ENCODE data around the gene BLOC1S2.
A peak's percentile ranks its signal among the peaks of the same experiment; 100 is the strongest.
"Not testable (repeated sequence)": the region's sequence is repeated elsewhere in the genome, so short reads cannot be mapped to it uniquely, and the experiment has no call there.

The BLOC1S2 gene

GRCh38 chr10:100307684-100308083, 21.2 kb upstream of the BLOC1S2 start:
- TF ChIP-seq ZFX (IDR thresholded peaks at IDR 0.05; ENCODE audit: borderline replicate concordance) (no peak), CTCF (IDR thresholded peaks at IDR 0.05) (no peak)
- H3K27ac ChIP-seq, result no peak overlapping the region

GRCh38 chr10:100306861-100307260, 20.4 kb upstream of the BLOC1S2 start:
- no peak for TF ChIP-seq ZFX (IDR thresholded peaks at IDR 0.05; ENCODE audit: borderline replicate concordance)
- no peak overlapping the region for H3K27ac ChIP-seq

DNA sequence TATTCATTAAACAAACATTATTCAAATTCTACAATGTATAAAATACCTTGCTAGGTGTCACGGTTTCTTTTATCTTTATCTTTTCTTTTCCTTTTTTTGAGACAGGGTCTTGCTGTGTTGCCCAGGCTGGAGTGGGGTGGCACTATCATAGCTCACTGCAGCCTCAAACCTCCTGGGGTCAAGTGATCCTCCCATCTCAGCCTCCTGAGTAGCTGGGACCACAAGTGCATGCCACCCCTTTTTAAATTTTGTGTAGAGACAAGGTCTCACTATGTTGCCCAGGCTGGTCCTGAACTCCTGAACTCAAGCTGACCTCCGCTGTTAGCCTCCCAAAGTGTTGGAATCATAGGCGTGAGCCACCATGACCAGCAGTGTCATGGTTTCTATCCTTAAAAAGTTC, 17.9 kb upstream of the BLOC1S2 start:
- no peak for TF ChIP-seq ZFX (IDR thresholded peaks at IDR 0.05; ENCODE audit: borderline replicate concordance)
- TF ChIP-seq CTCF (IDR thresholded peaks at IDR 0.05), result no peak

DNA sequence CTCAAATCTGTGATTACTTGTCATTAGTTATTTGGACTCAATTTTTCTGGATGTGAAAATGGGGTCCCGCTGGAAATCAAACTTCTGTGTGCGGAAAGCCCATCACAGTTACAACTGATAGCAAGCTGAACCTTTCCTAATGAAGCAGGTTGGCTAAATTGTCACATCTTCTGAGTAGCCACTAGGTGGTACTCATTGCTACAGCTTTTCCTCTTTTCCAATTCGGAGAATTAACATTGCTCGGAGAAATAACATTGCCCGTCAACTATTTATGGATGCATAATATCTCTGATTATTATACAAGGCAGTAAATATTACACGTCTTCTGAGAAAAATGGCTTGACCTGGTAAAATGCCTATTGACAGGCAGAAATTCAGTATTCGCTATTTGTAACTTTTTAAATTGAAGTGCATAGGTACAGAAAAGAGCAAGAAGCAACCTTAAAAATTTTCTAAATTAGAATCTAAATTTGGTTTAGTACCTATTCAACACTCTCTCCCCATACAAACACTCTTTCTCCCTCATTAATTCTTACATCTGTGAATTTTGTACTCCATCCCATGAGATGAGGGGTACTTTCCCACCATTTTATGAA, 17.3 kb upstream of the BLOC1S2 start:
- TF ChIP-seq ZFX (IDR thresholded peaks at IDR 0.05; ENCODE audit: borderline replicate concordance), result no peak
- TF ChIP-seq CTCF (IDR thresholded peaks at IDR 0.05), result peak; percentile 84
- no peak overlapping the region for H3K27ac ChIP-seq

More for the DNA sequence above, 17.9 kb upstream of the BLOC1S2 start:
- no peak overlapping the region for H3K27ac ChIP-seq

DNA sequence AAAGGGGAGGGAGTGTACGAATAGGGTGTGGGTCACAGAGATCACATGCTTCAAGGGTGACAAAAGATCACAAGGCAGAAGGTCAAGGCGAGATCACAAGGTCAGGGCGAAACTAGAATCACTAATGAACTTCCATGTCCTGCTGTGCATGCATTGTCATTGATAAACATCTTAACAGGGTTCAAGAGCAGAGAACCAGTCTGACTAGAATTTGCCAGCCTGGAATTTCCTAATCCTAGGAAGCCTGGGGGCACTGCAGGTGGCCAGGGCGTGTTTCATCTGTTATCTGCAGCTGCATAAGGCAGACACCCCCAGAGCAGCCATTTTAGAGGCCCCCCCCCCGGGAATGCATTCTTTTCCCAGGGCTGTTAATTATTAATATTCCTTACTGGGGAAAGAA, 14.6 kb upstream of the BLOC1S2 start:
- not testable (repeated sequence) for H3K27ac ChIP-seq

DNA sequence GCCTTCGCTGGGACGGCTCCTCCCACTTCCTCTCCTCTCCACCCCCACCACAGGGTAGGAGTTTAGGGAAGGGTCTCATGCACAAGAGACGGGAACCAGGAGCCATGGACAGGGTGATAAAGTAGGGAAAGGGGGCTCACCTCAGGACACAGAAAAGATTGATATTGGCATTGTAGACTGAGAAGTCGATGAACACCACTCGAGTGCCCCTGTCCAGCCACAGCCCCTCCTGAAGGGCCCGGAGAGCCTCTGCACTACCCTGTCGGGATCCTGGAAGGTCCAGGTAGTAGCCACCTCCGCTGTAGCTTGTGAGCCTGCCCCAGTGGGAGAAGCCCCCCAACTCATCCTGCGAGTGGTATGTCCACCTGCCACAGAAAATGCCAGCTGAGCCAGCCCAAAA, 10.8 kb upstream of the BLOC1S2 start:
- no peak for TF ChIP-seq ZFX (IDR thresholded peaks at IDR 0.05; ENCODE audit: borderline replicate concordance)
- TF ChIP-seq CTCF (IDR thresholded peaks at IDR 0.05), result no peak

DNA sequence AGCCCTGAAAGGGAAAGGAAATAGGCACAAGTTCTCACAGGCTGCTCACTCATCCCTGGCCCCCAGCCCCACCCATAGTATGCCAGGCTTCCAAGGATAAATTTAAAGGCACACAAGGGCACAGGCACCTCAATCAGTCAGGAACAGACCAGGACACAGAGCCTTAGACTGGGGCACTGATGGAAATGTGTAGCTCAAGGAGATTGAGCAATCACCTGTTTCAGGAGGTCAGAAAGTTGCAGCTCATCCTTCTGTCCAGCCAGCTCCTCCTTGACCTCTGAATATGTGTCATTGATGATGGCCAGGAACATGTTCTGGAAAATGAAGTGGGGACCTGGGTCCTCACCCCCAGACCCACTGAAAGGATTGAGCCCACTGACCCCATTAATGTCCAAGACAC, 6.6 kb upstream of the BLOC1S2 start:
- no peak overlapping the region for H3K27ac ChIP-seq
- TF ChIP-seq CTCF (IDR thresholded peaks at IDR 0.05), result no peak
- no peak for TF ChIP-seq ZFX (IDR thresholded peaks at IDR 0.05; ENCODE audit: borderline replicate concordance)

More for the DNA sequence above, 10.8 kb upstream of the BLOC1S2 start:
- H3K27ac ChIP-seq, result no peak overlapping the region

DNA sequence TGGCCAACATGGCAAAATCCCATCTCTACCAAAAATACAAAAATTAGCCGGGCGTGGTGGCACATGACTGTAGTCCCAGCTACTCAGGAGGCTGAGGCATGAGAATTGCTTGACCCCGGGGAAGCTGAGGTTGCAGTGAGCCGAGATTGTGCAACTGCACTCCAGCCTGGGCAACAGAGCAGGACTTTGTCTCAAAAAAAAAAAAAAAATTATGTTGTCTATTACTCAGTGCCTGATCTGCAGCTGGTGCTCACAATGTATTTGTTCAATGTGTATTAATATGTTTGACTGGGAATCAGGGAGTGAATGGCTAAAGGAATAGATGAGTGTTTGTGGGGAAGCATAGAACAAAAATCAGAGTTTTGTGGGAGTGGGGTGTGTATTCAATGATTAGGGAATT, 5.8 kb upstream of the BLOC1S2 start:
- H3K27ac ChIP-seq, result not testable (repeated sequence)

GRCh38 chr10:100291356-100291755, 4.9 kb upstream of the BLOC1S2 start:
- H3K27ac ChIP-seq, result no peak overlapping the region

More at GRCh38 chr10:100291356-100291755, 4.9 kb upstream of the BLOC1S2 start:
- no peak for TF ChIP-seq ZFX (IDR thresholded peaks at IDR 0.05; ENCODE audit: borderline replicate concordance)
- no peak for TF ChIP-seq CTCF (IDR thresholded peaks at IDR 0.05)

All from 22Rv1 (cell line).